Ishikawa (cell line): ENCODE measurements around the gene ZNF205.

Experiments
- CREB1 ChIP-seq: IDR thresholded peaks from 2 replicates; pipeline ENCODE4 v1.6.1; 2012; ENCODE audit warnings: low read depth
- EGR1 ChIP-seq: IDR thresholded peaks from 2 replicates; pipeline ENCODE4 v1.6.1; 2012
- EP300 ChIP-seq: IDR thresholded peaks from 2 replicates; pipeline ENCODE4 v1.6.1; 2012; ENCODE audit warnings: borderline replicate concordance
- FOXM1 ChIP-seq: IDR thresholded peaks from 2 replicates; pipeline ENCODE4 v1.6.1; 2012; ENCODE audit warnings: low read depth, borderline replicate concordance
- NFIC ChIP-seq: IDR thresholded peaks from 2 replicates; pipeline ENCODE4 v1.6.1; 2012
- RAD21 ChIP-seq: IDR thresholded peaks from 2 replicates; pipeline ENCODE4 v1.6.1; 2012; ENCODE audit warnings: low read depth
- TAF1 ChIP-seq: IDR thresholded peaks from 2 replicates; pipeline ENCODE4 v1.6.1; 2012; ENCODE audit warnings: low read depth, mild to moderate bottlenecking
- TCF12 ChIP-seq: IDR thresholded peaks from 2 replicates; pipeline ENCODE4 v1.6.1; 2012; ENCODE audit warnings: low read depth
- TEAD4 ChIP-seq: IDR thresholded peaks from 2 replicates; pipeline ENCODE4 v1.6.1; 2012
- YY1 ChIP-seq: IDR thresholded peaks from 2 replicates; pipeline ENCODE4 v1.6.1; 2012; ENCODE audit warnings: low read depth
- ZBTB7A ChIP-seq: IDR thresholded peaks from 2 replicates; pipeline ENCODE4 v1.6.1; 2012; ENCODE audit warnings: low read depth
- TF ChIP-seq, protein P1 (sequence below): IDR thresholded peaks from 2 replicates; pipeline ENCODE4 v1.6.1; 2012
- TF ChIP-seq, protein P2 (sequence below): IDR thresholded peaks from 2 replicates; pipeline ENCODE4 v1.6.1; 2012
- TF ChIP-seq, protein P3 (sequence below): IDR thresholded peaks from 2 replicates; pipeline ENCODE4 v1.6.1; 2012; ENCODE audit warnings: low read depth, mild to moderate bottlenecking

ZNF205 gene

DNA sequence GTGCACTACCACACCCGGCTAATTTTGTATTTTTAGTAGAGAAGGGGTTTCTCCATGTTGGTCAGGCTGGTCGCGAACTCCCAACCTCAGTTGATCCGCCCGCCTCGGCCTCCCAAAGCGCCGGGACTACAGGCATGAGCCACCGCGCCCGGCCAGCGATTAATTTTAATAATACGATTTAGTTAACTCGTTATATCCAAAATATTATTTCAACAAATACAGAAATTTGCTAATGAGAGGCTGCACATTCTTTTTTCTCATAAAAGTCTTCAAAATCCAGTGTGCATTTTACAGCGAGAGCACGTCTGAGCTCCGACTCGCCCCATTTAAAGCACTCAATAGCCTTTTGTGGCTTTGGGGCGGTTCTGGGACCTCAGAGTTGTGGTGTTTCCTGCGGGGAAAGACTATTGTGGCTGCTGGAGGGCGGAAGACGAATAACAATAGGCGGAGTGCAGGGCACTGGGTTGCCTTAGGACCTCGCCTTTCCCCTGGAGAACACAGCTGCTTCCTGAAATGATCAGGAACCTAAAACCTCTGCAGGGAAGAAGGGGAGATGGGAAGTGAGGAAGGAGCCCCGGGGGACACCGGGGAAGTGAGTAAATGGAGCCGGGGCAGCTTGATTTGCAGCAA is 10.4 kb upstream of the ZNF205 start:
- TF ChIP-seq RAD21 (no peak), TAF1 (0 out of 2 replicates have a peak, but pooled peaks have one; percentile 25)

DNA sequence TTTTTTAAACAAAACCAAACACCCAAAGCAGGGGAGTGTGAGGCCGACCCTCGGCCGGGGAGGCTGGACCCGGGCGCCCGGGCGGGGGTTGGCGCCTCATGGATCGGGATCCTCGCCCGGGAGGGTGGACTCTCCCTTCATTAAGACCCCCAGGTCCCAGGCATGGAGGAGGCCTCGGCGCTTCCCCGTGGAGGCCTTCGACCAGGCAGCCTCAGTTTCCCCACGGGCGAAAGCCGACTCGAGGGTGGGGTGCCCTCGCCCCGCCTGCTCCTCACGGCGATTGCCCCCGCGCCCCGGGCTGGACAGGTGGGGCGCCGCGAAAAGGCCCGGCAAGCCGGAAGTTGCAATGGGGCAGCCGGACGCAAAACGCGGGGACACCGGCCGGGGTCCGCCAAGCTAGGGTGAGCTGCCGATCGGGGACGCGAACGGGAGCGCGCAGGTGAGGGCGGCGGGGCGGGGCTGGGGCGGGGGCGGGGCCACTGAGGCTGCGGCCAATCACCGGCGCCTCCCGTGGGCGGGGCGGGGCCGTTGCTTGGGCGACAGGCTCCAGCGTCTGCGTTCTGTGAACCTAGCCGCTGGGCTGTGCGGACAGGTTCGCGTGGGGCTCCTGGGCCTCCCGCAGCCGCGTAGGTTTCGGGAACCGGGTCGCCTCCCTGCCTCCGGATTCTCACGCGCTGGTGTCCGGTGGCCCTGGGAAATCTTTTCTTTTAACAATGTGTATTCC is 6.0 kb upstream of the ZNF205 start:
- no peak for TF ChIP-seq YY1
- TF ChIP-seq NFIC: 0 out of 2 replicates have a peak, but pooled peaks have one; percentile 43
- peak; percentile 68; the same call in 1 of the 2 replicates for TF ChIP-seq TCF12
- TF ChIP-seq TAF1: peak; percentile 96
- TF ChIP-seq, protein P1, sequence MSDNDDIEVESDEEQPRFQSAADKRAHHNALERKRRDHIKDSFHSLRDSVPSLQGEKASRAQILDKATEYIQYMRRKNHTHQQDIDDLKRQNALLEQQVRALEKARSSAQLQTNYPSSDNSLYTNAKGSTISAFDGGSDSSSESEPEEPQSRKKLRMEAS: peak; percentile 66
- TF ChIP-seq, protein P2, sequence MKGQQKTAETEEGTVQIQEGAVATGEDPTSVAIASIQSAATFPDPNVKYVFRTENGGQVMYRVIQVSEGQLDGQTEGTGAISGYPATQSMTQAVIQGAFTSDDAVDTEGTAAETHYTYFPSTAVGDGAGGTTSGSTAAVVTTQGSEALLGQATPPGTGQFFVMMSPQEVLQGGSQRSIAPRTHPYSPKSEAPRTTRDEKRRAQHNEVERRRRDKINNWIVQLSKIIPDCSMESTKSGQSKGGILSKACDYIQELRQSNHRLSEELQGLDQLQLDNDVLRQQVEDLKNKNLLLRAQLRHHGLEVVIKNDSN: peak; percentile 41
- 0 out of 2 replicates have a peak, but pooled peaks have one; percentile 5 for TF ChIP-seq EGR1
- TF ChIP-seq EP300: no peak
- TF ChIP-seq RAD21: no peak
- no peak for TF ChIP-seq TEAD4
- peak; percentile 85 for TF ChIP-seq ZBTB7A

DNA sequence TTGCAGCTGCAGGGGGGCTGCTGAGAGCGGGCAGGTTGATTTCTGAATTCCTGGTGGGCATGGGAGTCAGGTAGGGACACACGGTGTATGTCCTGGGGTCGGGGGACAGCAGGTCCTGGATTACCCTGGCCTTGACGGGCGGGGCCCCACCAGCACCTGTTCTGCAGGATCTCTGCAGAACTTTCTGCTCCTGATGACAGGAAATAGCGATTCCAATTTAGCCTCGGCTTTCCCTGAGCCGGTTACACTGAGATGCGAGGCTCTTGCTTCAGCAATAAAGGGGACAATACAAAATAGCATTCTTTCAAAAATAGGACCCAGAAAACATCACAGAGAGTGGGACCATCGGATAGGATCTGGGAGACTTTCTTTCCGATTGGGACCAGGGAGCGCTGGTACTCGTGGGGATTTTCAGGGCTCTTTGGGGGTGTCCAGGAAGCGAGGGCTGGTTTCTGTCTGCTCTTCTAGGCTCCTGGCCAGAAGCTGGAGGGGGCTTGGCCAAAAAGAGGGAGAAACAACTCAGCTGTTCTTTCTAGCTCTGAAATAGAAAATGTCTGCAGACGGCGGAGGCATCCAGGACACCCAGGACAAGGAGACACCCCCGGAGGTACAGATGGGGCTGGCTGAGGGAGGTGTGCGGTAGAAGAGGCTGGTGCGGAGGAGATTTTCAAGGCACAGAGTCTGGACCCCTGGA is 642 bp downstream of the ZNF205 start:
- TF ChIP-seq EP300: no peak
- TF ChIP-seq ZBTB7A: no peak
- no peak for TF ChIP-seq TAF1

DNA sequence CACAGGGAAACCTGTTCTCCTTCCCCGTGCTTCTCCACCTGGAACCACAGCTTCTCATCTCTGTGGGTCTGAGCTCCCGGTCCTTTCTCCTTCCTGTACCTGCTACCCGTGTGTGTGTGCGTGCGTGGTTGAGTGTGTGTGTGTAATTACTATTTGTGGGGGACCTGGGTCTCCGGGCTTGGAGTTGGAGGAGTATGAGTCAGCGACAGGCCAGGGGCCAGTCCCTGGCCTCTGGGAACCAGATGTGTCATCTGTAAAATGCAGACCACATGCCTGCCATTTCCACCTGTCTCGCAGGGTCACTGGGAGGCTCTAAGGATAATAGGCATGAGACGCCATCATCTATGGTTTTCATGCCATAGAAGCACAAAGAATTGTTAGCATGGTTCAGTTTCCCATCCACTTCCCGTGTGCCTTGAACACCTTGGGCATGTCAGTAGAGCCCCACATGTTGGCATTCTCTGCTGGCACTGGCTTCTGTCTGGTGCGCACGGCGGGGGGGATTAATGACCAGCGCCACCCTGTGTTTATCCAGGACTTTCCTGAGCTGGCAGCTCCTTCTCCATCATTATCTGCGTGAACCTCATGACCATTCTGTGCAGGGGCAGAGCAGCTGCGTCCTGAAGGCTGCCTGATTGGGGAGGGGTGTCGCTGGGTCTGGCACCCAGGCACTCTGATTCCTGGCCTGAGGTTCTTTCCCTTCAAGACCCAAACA is 1.5 kb downstream of the ZNF205 start:
- TF ChIP-seq YY1 (no peak), TCF12 (no peak), FOXM1 (no peak), EP300 (no peak), CREB1 (no peak)
- TF ChIP-seq, protein P3, sequence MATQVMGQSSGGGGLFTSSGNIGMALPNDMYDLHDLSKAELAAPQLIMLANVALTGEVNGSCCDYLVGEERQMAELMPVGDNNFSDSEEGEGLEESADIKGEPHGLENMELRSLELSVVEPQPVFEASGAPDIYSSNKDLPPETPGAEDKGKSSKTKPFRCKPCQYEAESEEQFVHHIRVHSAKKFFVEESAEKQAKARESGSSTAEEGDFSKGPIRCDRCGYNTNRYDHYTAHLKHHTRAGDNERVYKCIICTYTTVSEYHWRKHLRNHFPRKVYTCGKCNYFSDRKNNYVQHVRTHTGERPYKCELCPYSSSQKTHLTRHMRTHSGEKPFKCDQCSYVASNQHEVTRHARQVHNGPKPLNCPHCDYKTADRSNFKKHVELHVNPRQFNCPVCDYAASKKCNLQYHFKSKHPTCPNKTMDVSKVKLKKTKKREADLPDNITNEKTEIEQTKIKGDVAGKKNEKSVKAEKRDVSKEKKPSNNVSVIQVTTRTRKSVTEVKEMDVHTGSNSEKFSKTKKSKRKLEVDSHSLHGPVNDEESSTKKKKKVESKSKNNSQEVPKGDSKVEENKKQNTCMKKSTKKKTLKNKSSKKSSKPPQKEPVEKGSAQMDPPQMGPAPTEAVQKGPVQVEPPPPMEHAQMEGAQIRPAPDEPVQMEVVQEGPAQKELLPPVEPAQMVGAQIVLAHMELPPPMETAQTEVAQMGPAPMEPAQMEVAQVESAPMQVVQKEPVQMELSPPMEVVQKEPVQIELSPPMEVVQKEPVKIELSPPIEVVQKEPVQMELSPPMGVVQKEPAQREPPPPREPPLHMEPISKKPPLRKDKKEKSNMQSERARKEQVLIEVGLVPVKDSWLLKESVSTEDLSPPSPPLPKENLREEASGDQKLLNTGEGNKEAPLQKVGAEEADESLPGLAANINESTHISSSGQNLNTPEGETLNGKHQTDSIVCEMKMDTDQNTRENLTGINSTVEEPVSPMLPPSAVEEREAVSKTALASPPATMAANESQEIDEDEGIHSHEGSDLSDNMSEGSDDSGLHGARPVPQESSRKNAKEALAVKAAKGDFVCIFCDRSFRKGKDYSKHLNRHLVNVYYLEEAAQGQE: no peak

DNA sequence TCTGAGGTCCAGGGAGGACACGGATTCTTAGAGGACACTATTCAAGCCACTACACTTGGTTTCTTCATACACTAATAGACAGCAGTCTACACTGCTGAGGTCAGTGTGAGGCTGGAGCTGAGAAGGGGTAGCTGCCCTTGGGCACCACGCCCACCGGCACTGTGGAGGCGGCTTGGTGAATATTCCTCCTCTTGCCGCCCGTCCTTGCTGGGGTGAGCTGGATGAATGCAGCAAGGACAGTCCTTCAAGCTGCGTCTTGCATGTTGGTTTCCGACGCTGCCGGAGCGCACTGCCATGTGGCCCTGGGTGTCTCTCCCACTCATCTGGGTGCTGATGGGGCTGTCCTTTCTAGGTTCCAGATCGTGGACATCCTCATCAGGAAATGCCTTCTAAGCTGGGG is 2.6 kb downstream of the ZNF205 start:
- TF ChIP-seq TCF12 (no peak), RAD21 (no peak), FOXM1 (no peak), EGR1 (no peak), ZBTB7A (no peak)
- TF ChIP-seq, protein P2: no peak

DNA sequence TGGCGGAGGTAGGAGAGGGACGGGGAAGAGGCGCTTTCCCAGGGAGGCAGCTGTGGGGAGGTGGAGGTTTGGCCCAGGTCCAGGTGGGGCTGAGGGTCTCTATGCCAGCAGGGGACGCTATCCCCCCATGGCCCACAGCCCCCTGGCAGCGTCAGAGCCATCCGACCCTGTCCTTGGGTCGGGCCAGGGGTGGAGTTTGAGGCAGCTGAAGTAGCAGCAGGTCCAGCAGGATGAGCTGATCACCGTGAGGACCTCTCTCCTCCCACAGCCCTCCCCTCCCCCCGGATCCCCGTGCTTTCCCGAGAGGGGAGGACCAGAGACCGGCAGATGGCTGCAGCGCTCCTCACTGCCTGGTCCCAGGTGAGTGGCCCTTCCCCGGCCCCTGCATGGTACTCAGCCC is 3.2 kb downstream of the ZNF205 start:
- no peak for TF ChIP-seq NFIC
- no peak for TF ChIP-seq EP300
- TF ChIP-seq TCF12: no peak
- TF ChIP-seq, protein P2: no peak
- TF ChIP-seq RAD21: no peak
- no peak for TF ChIP-seq TEAD4
- TF ChIP-seq CREB1: no peak
- TF ChIP-seq FOXM1: no peak
- no peak for TF ChIP-seq ZBTB7A

DNA sequence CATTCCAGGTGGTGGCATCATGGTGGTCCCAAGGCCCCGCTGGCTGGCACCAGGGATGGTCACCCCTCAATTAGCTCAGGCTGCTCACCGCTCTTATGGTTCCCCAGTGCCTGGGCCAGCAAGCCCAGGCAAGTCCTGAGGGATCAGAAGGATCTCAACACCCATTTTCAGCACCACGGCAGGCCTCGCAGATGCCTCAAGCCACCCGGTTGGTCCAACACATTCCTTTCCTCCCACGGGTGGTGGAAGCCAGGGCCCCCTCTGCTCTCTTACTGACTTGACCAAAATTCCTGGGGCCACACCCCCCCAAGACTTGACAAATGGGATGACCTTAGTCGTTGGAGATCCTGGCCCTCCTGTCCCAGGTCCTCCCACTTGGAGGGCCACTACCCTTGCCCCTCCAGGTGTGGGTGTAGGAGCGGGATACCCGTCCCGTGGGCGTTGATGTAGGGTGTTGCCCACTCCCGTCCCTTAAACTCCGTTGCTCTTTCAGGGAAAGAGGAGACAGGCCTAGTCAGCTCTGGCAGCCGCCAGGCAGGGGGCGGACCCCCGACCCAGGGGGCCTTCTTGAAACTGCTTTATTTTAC is 5.9 kb downstream of the ZNF205 start:
- TF ChIP-seq TEAD4: no peak
- TF ChIP-seq EGR1: no peak
- no peak for TF ChIP-seq CREB1
- TF ChIP-seq, protein P2: no peak
- TF ChIP-seq, protein P3: no peak
- no peak for TF ChIP-seq YY1
- no peak for TF ChIP-seq TCF12
- TF ChIP-seq NFIC: no peak
- no peak for TF ChIP-seq RAD21
- TF ChIP-seq TAF1: no peak
- no peak for TF ChIP-seq EP300
- TF ChIP-seq FOXM1: no peak
- TF ChIP-seq, protein P1: no peak
